A673 (cell line): ENCODE data around the gene DSCAM. TPM values are rescaled to one million over a fixed set of nuclear protein-coding genes. Genes with fewer than 3 reads are reported as not detected.

Source experiments
- BruUV-seq: library from RNA; stranded (reverse); fragments of 400-500 nt; replicated peaks from 2 replicates; lab custom pipeline; 2021; lab: Mats Ljungman, UMichigan
- CTCF ChIA-PET: fragments of 300-600 bp; sonication (Branson Sonifier 250); formaldehyde crosslinking; loops from one replicate; lab custom pipeline; 2022; ENCODE audit warnings: antibody characterized with exemption; lab: Charles Lee
- POLR2A ChIA-PET: fragments of 300-600 bp; sonication (Branson Sonifier 250); formaldehyde crosslinking; loops from one replicate; lab custom pipeline; 2022; ENCODE audit warnings: antibody characterized with exemption; ENCODE audit not compliant: low non-redundant PET; lab: Charles Lee
- DNase-seq: peaks from one replicate; pipeline ENCODE4 v3.0.0-alpha.2; 2015; ENCODE audit warnings: low spot score
- H3K27ac ChIP-seq: fragments of 200-600 bp; sonication (generic); 2 replicates; pipeline ENCODE4 v1.5.1; 2016; ENCODE audit warnings: mixed run types, low read depth, mild to moderate bottlenecking, mixed read lengths, antibody characterized with exemption, low read length; ENCODE audit not compliant: poor library complexity, severe bottlenecking
- H3K27me3 ChIP-seq: fragments of 200-600 bp; sonication (generic); replicated peaks from 2 replicates; pipeline ENCODE4 v1.6.1; 2017; ENCODE audit warnings: mixed run types, low read depth, mild to moderate bottlenecking, mixed read lengths, antibody characterized with exemption, low read length; ENCODE audit not compliant: insufficient read depth, poor library complexity
- H3K36me3 ChIP-seq: fragments of 200-600 bp; sonication (generic); 2 replicates; pipeline ENCODE4 v1.6.1; 2016; ENCODE audit warnings: mixed run types, mild to moderate bottlenecking, mixed read lengths, antibody characterized with exemption, low read length; ENCODE audit not compliant: insufficient read depth, poor library complexity, severe bottlenecking
- H3K4me1 ChIP-seq: fragments of 200-600 bp; sonication (generic); 2 replicates; pipeline ENCODE4 v1.6.1; 2017; ENCODE audit warnings: mixed run types, mild to moderate bottlenecking, mixed read lengths, antibody characterized with exemption, low read length; ENCODE audit not compliant: insufficient read depth, poor library complexity, severe bottlenecking
- H3K4me3 ChIP-seq: fragments of 200-600 bp; sonication (generic); 2 replicates; pipeline ENCODE4 v1.5.1; 2016; ENCODE audit warnings: low read depth, mixed run types, mild to moderate bottlenecking, mixed read lengths, low read length; ENCODE audit not compliant: poor library complexity, severe bottlenecking
- H3K9me3 ChIP-seq: fragments of 200-600 bp; sonication (generic); 2 replicates; pipeline ENCODE4 v1.6.1; 2016; ENCODE audit warnings: mixed run types, low read depth, mild to moderate bottlenecking, mixed read lengths, antibody characterized with exemption, low read length; ENCODE audit not compliant: poor library complexity, severe bottlenecking
- EZH2 ChIP-seq: fragments of 200-600 bp; sonication (generic); IDR thresholded peaks from 2 replicates; pipeline ENCODE4 v1.6.1; 2017; ENCODE audit warnings: borderline replicate concordance, low read depth, mild to moderate bottlenecking, mixed read lengths, antibody characterized with exemption, low read length; ENCODE audit not compliant: poor library complexity, severe bottlenecking
- intact Hi-C: fragments of 100-400 bp; cut with micrococcal nuclease; formaldehyde crosslinking; loops from one replicate; pipeline ENCODE4 v1.10.0; 2022; ENCODE audit not compliant: unreplicated experiment
- total RNA-seq: library from RNA; stranded (reverse); gene quantifications from 2 replicates; pipeline ENCODE4 v1.2.3, GENCODE V29; 2021
- TF ChIP-seq, protein P1 (sequence below): fragments of 300-800, 200-600 bp; sonication (generic); conservative IDR thresholded peaks from 2 replicates; pipeline ENCODE4 v1.5.1; 2017; ENCODE audit warnings: low read depth, mild to moderate bottlenecking, antibody characterized with exemption, low read length, moderate library complexity, mixed read lengths

The DSCAM gene
- total RNA-seq, 1 experiment from 2014 or later, result not detected

DNA sequence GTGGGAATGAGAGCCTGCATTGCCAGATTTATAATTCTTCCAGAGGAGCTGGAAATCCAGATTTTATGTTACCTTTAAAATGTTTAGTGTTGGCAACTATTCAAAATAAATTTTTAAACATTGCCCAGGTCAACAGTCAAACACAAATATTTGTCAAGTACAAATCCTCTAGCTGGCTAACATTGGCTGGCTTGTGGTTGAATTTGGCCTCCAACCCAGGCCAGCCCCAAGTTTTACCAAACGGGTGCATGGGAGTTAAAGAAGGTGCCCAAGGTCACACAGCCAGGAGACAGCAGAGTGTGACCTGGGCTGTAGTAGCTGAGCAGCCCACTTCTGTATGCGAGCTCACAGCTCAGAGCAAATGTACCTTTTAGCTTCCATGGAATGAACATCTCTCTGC, 240.6 kb downstream of the DSCAM start:
- POLR2A ChIA-PET, result no interaction called here
- intact Hi-C loops, result no loop called here
- DNase-seq, result no peak
- H3K27ac ChIP-seq, result no peak overlapping the region
- CTCF ChIA-PET, result no interaction called here
- H3K9me3 ChIP-seq, result peaks cover 47% of the 10 kb centered on the region
- H3K36me3 ChIP-seq, result no peaks in the 10 kb centered on the region
- H3K4me3 ChIP-seq, result no peak overlapping the region
- no peaks in the 10 kb centered on the region for H3K27me3 ChIP-seq
- TF ChIP-seq EZH2, result no peak
- TF ChIP-seq, protein P1, sequence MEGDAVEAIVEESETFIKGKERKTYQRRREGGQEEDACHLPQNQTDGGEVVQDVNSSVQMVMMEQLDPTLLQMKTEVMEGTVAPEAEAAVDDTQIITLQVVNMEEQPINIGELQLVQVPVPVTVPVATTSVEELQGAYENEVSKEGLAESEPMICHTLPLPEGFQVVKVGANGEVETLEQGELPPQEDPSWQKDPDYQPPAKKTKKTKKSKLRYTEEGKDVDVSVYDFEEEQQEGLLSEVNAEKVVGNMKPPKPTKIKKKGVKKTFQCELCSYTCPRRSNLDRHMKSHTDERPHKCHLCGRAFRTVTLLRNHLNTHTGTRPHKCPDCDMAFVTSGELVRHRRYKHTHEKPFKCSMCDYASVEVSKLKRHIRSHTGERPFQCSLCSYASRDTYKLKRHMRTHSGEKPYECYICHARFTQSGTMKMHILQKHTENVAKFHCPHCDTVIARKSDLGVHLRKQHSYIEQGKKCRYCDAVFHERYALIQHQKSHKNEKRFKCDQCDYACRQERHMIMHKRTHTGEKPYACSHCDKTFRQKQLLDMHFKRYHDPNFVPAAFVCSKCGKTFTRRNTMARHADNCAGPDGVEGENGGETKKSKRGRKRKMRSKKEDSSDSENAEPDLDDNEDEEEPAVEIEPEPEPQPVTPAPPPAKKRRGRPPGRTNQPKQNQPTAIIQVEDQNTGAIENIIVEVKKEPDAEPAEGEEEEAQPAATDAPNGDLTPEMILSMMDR, result no peak
- BruUV-seq, result no TSS peak
- no peaks in the 10 kb centered on the region for H3K4me1 ChIP-seq

DNA sequence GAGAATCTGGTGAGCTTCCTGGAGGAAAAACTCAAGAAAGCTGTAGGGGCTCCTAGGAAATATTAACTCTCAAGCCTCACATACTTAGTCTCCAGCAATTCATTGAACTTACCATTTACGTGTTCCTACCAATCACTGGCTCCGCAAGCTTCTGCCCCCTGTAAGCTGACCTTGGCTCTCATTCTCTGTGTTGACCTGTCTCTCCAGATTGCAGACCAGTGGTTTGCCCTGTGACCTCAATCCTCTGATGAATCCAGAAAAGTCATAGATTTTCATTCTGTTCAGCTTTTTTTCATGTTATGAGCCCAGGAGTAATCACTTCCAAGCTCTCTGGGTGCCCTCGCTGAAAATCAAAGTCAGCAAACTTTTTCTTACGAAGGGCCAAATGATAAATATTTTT, 241.9 kb downstream of the DSCAM start:
- H3K4me3 ChIP-seq, result no peak overlapping the region
- BruUV-seq, result no TSS peak
- H3K36me3 ChIP-seq, result no peaks in the 10 kb centered on the region
- H3K27me3 ChIP-seq, result no peaks in the 10 kb centered on the region
- ChIA-PET POLR2A (no interaction called here), CTCF (no interaction called here)
- intact Hi-C loops, result no loop called here
- DNase-seq, result no peak
- no peak for TF ChIP-seq EZH2
- TF ChIP-seq, protein P1, result no peak
- H3K4me1 ChIP-seq, result no peaks in the 10 kb centered on the region
- H3K9me3 ChIP-seq, result peaks cover 54% of the 10 kb centered on the region
- no peak overlapping the region for H3K27ac ChIP-seq

DNA sequence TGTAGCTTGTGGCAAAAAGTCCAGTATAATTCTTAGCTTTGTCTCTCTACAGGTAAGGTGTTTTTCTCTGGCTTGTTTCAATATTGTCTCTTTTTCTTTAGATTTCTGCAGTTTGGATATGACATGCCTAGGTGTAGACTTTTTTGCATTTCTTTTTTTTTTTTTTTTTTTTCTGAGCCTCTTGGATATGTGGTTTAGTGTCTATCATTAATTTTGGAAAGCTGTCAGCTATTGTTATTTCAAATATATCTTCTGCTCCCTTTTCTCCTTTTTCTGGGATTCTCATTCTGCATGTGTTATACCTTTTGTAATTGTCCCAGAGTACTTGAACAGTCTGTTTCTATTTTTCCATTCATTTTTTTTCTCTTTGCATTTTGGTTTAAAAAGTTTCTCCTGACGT, 243.2 kb downstream of the DSCAM start:
- no peak overlapping the region for H3K27ac ChIP-seq
- TF ChIP-seq, protein P1, result no peak
- TF ChIP-seq EZH2, result no peak
- H3K27me3 ChIP-seq, result no peaks in the 10 kb centered on the region
- ChIA-PET POLR2A (no interaction called here), CTCF (no interaction called here)
- no peaks in the 10 kb centered on the region for H3K36me3 ChIP-seq
- peaks cover 46% of the 10 kb centered on the region for H3K9me3 ChIP-seq
- intact Hi-C loops, result no loop called here
- no TSS peak for BruUV-seq
- no peak for DNase-seq
- H3K4me3 ChIP-seq, result no peak overlapping the region
- no peaks in the 10 kb centered on the region for H3K4me1 ChIP-seq
